ENCODE results near the gene FRMD6. TPM values are rescaled to one million over a fixed set of nuclear protein-coding genes. Genes with fewer than 3 reads are reported as not detected.

FRMD6 gene
- total RNA-seq, 1 experiment from 2014 or later: 9.6 TPM

DNA sequence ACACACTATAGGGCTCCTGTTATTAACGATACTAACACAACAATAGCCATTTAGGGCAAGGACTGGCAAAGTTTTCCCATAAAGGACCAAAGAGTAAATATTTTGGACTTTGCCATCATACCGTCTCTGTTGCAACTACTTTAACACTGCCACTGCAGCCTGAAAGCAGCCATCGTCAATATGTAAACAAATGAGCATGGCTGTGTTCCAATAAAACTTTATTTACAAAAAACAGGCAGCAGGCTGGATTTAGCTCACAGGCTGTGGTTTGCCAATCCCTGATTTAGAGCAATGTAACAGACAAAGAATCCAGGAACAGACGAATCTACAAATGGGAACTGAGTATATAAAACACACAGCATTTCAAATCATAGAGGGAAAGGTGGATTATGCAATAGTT is 84.1 kb downstream of the FRMD6 start:
- Histone ChIP-seq H2AK5ac (ENCODE audit: insufficient read length, low read length) (no peak overlapping the region), H2BK120ac (ENCODE audit: low read depth, low read length, poor library complexity, severe bottlenecking) (no peak overlapping the region), H2BK20ac (ENCODE audit: low read depth, low read length, poor library complexity, severe bottlenecking) (no peak overlapping the region), H4K5ac (ENCODE audit: insufficient read length, low read depth, low read length) (no peak overlapping the region), H3K23me2 (ENCODE audit: insufficient read length, low read depth, low read length, poor library complexity, severe bottlenecking) (no peaks in the 10 kb centered on the region), H3T11ph (ENCODE audit: low read length) (no peak overlapping the region), H3K23ac (ENCODE audit: insufficient read length, low read depth, low read length) (no peak overlapping the region), H2AFZ (ENCODE audit: low read length) (no peak overlapping the region), H3K79me2 (ENCODE audit: insufficient read depth, low read length) (no peaks in the 10 kb centered on the region), H3K18ac (ENCODE audit: insufficient read length, low read depth, low read length) (no peak overlapping the region), H2BK5ac (ENCODE audit: insufficient read length, low read length) (no peak overlapping the region), H2BK15ac (ENCODE audit: low read depth, low read length) (no peak overlapping the region), H3K4ac (ENCODE audit: low read depth, low read length) (no peak overlapping the region), H2BK12ac (ENCODE audit: insufficient read length, low read depth, low read length) (no peak overlapping the region), H3K4me1 (ENCODE audit: insufficient read depth, low read length) (no peaks in the 10 kb centered on the region), H4K91ac (ENCODE audit: insufficient read length, low read depth, low read length) (no peak overlapping the region), H3K79me1 (ENCODE audit: insufficient read depth, low read depth, low read length, poor library complexity, severe bottlenecking) (no peaks in the 10 kb centered on the region), H4K20me1 (ENCODE audit: control insufficient read depth, insufficient read depth, insufficient read length) (no peaks in the 10 kb centered on the region), H3K27ac (ENCODE audit: insufficient read length, low read depth, low read length) (no peak overlapping the region), H3K14ac (ENCODE audit: insufficient read depth, low read length) (no peak overlapping the region), H4K8ac (replicated peaks; ENCODE audit: insufficient read length, low read depth, low read length) (no peak overlapping the region), H3K9me3 (ENCODE audit: control insufficient read depth, low read depth, low read length) (no peaks in the 10 kb centered on the region), H3K56ac (ENCODE audit: insufficient read length, low read depth, low read length) (no peak overlapping the region), H3K9ac (ENCODE audit: extremely low read depth, insufficient read length, low read length) (no peak overlapping the region), H3K27me3 (ENCODE audit: insufficient read depth, low read length) (no peaks in the 10 kb centered on the region), H3K4me2 (ENCODE audit: insufficient read depth, insufficient read length, low read length) (no peak overlapping the region)
- WGBS (ENCODE audit: extremely low coverage, insufficient read length, low lambda C conversion rate): no CpG with 5 or more reads among the region's 4 CpGs
- Mint-ChIP-seq H3K27me3 (ENCODE audit: low read depth) (no peaks in the 10 kb centered on the region), H3K36me3 (ENCODE audit: insufficient read depth in 1 of 3, low read depth in 3 of 3) (no peaks in the 10 kb centered on the region), H3K4me3 (no peak overlapping the region), H3K4me1 (peaks cover 0 to 11% of the 10 kb centered on the region in 2 experiments; a peak in 3 of 4 replicates), H3K9me3 (no peaks in the 10 kb centered on the region), H3K27ac (no peak overlapping the region)
- TF ChIP-seq, protein P1, sequence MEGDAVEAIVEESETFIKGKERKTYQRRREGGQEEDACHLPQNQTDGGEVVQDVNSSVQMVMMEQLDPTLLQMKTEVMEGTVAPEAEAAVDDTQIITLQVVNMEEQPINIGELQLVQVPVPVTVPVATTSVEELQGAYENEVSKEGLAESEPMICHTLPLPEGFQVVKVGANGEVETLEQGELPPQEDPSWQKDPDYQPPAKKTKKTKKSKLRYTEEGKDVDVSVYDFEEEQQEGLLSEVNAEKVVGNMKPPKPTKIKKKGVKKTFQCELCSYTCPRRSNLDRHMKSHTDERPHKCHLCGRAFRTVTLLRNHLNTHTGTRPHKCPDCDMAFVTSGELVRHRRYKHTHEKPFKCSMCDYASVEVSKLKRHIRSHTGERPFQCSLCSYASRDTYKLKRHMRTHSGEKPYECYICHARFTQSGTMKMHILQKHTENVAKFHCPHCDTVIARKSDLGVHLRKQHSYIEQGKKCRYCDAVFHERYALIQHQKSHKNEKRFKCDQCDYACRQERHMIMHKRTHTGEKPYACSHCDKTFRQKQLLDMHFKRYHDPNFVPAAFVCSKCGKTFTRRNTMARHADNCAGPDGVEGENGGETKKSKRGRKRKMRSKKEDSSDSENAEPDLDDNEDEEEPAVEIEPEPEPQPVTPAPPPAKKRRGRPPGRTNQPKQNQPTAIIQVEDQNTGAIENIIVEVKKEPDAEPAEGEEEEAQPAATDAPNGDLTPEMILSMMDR (conservative IDR thresholded peaks at IDR 0.05): no peak
- no peak for DNase-seq

Measured in H9 (cell line).